GM19351 (cell line): ENCODE results near the gene IFT81.
"Not testable (repeated sequence)": the region's sequence is repeated elsewhere in the genome, so short reads cannot be mapped to it uniquely, and the experiment has no call there.

ENCODE experiments used
- ATAC-seq: cut with Tn5 transposase; IDR thresholded peaks from one replicate; pipeline ENCODE4 v1.9.1; 2021; ENCODE audit warnings: mild to moderate bottlenecking, moderate library complexity; ENCODE audit not compliant: unreplicated experiment

IFT81 gene

DNA sequence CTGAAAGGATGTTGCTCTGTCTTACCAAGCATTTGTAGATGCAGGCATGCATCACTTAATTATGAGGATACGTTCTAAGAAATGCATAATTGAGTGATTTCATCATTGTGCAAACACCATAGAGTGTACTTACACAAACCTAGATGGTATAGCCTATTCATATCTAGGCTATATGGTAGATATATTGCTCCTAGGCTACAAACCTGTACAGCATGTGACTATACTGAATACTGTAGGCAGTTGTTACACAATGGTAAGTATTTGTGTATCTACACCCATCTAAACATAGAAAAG is 75.9 kb downstream of the IFT81 start:
- no peak for ATAC-seq

DNA sequence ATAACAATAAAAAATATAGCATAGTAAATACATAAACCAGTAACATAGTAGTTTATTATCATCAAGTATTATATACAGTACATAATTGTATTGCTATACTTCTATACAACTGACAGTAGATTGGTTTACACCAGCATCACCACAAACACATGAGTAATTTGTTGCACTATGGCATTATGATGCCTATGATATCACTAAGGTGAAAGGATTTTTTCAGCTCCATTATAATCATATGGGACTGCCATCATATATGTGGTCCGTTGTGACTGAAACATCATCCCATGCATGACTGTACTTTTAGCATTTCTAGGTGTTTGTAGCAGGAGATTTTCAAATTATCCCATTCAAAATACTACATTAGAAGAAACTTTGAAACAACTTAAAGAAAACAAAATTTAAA is 77.8 kb downstream of the IFT81 start:
- ATAC-seq, result no peak

DNA sequence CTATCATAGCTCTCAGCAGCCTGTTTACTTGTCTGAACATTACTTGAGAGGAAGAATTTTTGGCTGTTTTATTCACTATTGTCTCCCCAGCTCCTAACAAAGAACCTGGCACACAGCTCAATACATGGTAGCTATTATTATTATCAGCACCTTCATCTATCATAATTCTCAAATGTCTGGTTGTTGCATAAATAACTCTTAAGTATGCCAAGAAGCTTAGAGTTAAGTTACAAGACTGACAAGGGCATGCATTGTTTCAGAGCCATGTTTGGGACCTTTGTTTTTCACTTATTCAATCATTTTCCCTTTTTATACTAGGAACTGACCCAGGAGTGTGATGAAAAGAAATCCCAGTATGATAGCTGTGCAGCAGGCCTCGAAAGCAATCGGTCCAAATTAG is 79.4 kb downstream of the IFT81 start:
- ATAC-seq, result no peak

DNA sequence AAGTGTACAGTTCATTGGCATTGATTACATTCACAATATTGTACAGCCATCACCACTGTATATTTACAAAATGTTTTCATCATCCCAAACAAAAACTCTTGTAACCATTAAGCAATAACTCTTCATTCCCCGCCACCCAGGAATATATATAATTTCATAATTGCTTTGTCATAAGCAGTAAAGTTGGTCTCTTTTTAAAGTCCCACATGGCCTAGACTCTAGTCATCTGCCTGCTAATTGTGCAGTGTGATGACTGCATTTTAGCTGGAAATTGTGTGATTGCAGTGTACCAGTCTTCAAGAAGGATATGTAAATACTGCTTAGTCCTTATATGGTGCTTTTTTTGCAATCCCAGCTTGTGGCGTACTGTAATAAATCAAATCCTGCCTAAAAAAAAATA is 81.8 kb downstream of the IFT81 start:
- no peak for ATAC-seq

DNA sequence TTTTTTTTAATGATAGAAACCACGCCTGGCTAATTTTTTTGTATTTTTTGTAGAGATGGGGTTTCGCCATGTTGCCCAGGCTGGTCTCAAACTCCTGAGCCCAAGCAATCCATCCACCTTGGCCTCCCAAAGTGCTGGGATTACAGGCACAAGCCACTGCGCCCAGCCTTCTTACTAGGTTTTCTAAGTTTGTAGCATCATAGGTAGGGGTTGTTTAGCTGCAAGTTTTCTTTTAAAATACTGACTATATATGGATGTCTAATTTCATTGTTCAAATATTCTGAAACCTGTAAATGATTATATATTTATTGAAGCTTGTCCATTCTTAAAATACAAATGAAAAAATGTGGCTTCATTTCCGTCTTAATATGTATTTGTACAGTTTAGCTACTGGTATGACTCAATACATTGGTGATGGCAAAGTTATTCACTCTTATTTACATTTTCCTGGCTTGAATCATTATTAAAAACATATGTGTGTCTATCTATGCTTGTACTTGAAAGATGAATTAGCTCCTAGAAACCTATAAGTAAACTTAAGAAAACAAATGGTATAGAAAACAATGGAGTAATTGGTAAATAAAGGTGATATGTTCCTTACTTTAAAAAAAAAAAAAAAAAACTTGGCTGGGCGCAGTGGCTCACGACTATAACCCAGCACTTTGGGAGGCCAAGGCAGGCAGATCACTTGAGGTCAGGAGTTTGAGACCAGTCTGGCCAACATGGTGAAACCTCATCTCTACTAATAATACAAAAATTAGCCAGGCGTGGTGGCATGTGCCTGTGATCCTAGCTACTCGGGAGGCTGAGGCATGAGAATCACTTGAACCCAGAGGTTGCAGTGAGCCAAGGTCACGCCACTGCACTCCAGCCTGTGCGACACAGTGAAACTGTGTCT is 87.7 kb downstream of the IFT81 start:
- ATAC-seq, result not testable (repeated sequence)

DNA sequence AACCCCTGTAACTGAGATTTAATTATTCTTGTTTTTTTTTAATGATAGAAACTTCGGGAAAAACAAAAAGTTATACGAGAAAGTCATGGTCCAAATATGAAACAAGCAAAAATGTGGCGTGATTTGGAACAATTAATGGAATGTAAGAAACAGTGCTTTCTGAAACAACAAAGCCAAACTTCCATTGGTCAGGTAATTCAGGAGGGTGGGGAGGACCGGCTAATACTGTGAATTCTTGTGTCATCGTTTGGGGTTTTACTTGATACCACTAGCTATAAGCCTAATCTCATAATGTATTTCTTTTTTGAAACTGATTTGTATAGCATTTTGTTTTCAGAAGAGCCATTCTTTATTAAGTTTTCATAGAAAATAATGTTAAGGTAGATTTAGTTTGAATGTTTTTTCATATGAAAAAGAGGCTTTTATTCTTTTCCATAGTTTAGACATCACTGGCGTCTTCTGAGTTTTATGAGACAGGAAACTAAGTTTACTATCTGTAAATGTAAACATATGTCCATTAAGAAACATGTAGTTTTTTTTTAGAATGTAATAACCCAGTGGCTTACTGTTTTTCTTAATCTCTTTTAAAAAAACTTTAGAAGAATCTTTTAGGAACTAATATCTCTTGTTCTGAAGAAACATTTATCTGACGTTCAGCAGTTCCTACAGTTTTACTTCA is 94.0 kb downstream of the IFT81 start:
- ATAC-seq, result no peak

DNA sequence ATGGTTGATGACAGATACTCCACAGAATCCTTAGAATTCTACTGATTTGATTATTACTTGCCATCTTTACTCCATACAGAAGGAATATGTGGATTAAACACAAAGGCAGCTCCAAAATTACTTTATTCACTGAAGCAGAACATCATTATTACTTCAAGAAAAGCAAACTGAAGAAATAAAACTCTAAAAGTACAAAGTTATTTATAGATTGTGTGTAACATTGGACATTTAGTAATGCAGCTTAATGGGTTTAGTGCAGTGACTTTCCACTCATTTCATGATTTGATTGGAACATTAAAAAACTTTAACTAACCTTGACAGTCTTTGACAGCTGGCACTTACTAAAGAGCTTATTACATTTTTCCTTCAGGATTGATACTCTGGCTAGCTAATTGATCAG is 97.9 kb downstream of the IFT81 start:
- no peak for ATAC-seq

DNA sequence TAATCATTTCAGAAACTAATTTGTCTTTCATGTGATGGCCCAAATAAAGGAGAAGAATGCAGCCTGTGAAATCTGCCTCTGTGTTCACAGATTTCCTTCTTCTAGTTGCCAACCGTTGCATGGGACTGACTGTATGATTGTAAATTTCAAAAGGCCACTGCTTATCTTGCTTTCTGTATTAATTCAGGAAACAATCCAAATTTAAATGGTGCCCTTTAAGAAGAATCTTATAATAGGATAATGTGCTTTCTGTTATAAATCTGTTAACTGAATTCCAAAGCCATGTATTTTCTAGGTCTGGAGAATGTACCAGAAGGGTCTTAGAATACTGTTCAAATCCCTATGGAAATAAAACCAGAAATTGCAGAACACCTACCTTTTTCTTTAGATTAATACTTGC is 98.3 kb downstream of the IFT81 start:
- no peak for ATAC-seq

DNA sequence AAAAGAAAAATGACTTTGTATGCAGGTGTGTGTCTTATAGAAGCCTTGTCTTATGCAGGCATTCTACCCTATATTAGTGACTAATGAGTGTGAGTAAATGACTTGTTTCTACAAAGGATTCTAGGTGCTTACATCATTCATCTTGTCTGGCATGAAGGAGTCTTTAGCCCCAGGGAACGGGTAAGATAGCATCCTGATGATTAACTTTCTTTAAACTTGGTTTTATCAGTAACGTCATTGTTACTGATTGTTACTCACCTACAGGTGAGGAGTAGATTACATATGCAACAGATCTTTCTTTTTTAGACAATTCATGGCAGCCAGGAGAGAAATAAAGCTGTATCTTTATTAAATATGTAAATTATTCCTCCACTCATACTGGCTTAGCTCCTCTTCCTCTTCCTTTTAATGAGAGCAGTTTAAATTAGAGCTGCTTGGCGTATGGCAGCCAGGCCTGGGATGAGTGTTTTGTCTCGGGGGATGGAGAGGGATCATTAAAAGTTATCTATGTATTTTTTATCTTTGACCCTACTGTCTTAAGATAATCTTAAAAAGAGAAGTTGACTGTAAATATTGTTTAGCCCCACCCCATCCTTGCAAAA is 99.7 kb downstream of the IFT81 start:
- no peak for ATAC-seq

DNA sequence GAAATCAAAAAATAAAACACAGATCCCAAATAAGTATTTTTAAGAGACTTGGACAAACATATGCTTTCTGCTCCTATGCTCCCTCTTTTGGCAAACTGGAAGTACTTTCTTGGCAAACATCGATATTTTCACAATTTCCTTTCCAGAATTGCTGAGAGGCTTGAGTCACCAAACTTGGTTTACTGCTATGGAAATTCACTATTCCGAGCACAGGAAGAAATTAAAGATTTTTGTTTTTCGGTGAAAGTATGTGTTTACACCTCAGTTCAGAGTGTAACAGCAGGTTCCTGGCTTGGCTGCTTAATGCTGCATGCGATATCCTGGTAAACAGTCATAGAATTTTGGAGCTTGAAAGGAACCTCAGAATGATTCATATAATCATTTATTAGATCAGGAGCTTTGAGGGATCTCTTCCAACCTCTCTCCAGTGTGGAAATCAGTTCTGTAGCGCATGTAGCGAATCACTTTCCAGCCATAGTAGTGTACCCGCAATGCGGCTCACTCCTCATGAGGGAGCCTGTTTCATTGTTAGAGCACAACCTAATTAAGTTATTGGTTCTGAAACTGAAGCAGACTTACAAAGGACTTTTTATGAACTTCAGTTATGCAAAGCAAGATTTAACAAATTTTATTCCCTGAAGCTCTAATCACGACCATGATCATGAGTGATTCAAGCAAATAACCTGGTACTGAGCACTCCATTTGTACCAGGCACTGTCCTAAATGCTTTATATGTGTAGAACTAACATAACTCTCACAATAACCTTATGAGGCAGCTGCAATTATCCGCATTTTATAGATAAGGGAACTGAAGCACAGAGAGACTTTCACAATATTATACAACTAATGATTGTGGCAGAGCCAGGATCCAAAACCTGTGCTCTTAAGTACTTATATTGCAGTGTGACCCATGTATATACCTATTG is 100.5 kb downstream of the IFT81 start:
- no peak for ATAC-seq

DNA sequence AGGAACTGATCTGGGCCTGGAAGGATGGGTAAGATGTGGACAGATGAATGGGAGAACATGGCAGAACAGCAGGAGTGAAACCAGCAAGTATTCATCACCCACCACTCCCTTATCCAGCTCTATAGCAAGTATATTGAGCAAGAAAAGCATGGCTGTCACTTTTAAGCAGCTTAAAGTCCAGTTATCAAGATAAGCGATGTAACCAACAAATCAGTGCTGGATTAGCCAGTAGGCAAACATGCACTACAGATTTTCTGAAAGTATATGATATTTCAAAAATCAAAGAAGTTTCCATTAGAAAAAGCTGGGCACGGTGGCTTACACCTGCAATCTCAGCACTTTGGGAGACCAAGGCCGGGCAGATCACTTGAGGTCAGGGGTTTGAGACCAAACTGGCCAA is 103.0 kb downstream of the IFT81 start:
- ATAC-seq, result no peak

DNA sequence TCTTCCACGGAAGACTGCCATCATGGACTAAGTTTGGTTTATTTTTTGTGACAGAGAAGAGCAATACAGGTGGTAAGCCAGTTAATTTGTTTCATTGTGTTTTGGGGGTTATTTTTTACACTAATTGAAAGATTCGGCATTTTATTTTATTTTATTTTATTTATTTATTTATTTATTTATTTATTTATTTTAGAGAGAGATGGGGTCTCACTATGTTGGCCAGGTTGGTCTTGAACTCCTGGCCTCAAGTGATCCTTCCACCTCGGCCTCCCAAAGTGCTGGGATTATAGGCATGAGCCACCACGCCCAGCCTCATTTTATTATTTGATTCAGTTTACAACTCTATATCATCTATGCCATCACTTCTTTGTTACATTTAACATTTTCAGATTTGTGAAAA is 104.2 kb downstream of the IFT81 start:
- ATAC-seq, result not testable (repeated sequence)

DNA sequence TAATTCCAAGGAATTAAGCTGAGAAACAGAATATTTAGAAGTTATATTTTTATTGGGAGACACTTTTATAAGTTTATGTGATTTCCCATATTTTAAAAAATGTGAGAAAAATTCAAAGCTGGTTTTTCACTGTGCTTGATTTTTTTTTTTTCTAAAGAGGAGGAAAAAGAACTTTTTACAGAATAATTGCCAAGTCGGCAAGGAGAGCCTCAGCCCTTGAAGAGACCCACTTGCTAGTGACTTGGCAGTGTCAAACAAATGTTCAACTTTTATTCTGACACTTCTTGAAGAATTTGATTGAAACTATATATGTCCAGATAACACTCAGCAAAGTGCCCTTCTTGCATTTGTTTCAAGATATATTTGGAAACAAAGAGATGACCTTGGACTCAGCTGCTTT is 104.6 kb downstream of the IFT81 start:
- no peak for ATAC-seq

DNA sequence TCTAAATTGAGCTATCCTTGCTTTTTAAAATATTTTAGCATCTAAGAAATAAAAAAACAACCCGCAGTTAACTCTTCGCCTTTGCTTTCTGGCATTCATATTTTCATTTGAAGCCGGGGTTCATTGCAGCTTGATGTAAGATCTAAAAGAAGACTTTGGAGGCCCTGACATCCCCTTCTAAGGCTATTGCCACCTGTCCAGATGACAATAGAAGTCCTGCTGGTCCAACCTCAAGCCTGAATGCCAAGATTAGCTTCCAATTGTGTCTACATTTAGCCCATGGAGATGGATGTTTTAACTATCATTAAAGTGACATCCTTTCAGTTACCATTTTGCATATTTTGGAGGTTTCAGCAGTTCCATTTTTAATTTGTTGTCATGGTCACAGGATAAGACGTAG is 105.3 kb downstream of the IFT81 start:
- ATAC-seq, result no peak

DNA sequence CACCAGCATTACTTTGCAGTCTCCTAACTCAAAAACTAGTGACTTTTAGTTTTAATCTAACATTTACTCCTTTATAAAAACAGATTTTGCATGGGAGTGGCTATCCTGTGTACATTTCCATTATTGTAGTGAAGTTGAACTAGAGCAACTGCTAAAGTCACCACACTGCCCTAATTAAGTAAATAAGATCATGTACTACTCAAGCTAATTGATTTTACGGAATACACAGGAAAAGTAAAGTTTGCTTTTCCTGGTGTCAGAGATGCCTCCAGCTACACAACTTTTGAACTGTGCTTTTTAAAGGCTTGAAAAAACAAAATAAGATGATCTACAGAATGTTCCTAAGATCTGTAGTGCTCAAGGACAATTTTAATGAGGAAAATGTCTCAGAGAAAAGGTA is 106.5 kb downstream of the IFT81 start:
- no peak for ATAC-seq

DNA sequence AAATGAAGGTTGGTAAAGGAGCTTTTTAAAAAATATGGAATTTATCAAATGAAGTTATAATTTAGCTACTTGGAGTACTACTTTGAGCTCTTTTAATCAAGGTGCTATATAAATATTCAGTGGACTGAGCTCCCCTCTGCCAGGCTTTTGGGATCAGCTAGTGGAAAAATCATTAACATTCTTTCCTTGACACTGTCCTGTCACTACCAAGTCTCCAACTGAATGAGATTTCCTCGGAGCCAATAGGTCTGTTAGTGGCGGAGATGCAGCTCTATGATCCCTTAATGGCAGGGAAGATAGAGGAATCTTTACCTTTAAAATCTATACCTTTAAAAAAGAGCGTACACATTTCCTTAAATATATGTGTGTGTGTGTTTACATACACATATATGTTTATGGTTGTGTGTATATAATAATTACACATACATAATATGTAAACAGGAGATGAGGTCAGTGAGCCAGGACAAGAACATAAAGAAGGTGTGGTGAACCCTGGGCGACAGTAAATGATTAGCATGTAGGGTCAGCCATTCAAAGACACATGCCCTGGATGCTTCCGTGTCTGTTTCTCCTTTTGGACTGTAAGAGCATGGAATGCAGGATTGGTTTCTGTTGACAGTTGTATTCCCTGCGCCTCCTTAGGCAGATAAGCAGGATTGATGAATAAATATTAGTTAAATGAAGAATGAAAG is 109.2 kb downstream of the IFT81 start:
- ATAC-seq, result no peak

DNA sequence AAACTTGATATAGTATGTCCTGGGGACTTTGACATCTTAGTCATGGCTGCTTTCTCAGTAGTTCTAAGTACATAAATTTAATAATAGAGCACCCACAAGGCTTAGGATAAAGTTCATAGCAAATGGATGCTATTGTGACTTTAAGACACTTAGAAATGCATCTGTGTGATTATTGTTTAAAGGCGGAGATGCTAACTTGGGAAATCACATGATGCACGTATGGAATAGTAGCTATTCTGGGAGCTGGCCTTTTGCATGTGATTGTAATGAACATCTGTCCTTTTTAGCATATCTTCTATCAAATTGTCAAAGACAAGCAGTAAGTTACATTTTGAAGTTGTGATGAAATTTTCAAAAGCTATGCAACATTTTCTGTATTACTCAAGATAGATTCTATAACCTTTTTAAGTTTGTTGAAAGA is 110.2 kb downstream of the IFT81 start:
- no peak for ATAC-seq

DNA sequence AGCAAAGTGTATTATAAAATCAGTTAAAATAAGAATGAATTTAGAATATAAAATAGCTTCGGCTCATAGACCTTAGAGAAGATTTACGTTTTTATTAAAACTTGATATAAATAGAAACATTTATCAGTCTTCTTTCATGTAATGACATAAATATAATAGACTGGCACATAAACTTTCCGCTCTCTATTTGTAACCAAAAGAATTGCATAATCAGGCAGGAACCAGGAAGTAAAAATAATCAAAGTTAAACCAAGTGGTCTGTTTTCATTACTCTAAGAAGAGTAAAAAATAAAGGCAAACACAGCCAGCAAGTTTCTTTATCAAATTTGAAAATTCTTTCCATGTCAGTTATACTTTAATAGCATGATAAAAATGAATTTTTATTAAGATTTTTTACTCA is 110.6 kb downstream of the IFT81 start:
- no peak for ATAC-seq

DNA sequence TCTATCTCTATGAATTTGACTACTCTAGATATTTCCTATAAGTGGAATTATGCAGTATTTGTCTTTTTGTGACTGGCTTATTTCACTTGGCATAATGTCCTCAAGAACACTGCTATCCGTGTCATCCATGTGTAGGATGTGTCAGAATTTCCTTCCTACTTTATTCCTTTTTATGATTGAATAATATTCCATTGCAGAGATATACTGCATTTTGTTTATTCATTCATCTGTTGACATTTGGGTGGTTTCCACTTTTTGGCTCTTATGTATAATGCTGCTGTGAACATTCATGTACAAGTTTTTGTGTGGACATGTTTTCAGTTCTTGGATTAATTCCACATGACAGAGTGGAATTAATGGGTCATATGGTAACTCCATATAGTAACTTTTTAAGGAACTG is 111.2 kb downstream of the IFT81 start:
- ATAC-seq, result no peak

DNA sequence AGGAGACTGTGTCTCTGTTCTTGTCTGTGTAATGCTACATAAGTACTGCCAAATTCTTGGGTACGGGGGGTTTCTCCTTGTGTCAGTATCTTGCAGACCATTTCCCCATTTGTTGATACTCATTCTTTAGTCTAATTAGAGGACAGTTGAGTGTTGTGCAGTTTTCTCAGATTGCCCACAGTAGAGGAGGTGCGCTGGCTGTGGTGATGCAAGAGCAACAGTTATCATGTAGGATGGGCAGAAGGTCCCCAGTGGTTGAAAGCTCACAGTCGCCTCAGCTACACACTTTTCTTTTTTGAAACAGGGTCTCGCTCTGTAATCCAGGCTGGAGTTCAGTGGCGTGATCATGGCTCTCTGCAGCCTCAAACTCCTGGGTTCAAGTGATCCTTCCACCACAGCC is 119.1 kb downstream of the IFT81 start:
- no peak for ATAC-seq

DNA sequence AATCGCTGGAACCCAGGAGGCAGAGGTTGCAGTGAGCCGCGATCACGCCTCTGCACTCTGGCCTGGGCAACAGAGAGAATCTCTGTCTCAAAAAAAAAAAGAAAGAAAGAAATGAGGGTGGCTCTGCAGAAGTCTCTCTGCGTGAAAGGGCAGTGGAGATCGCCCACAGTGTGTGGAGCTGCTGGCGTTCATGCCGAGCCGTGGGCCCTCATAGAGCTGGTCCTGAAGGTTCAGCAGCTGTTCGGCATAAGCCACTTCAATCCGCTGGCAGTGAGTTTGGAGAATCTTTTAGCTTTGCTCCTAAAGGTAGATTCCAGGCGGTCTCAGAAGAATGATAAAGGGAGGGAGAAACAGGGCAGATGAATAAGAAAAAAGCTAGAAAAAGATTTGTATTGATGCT is 120.2 kb downstream of the IFT81 start:
- no peak for ATAC-seq
